Naive B cell (primary cell): Measurements from ENCODE around the gene EPHA4. TPM values are rescaled to one million over a fixed set of nuclear protein-coding genes. Genes with fewer than 3 reads are reported as not detected.

Experiments
- ATAC-seq, 2 donors: fragments of 150-1000 bp; cut with Tn5 transposase; 2 replicates each; pipeline ENCODE4 v1.10.0; 2021; ENCODE audit warnings: low read depth in 2 of 2, mild to moderate bottlenecking in 2 of 2, moderate library complexity in 2 of 2
- DNase-seq: peaks from one replicate; pipeline ENCODE4 v3.0.0; 2022
- H3K27ac Mint-ChIP-seq, 6 donors: one replicate each; pipeline ENCODE4 v1.8.0; 2020 to 2022; ENCODE audit warnings: mild to moderate bottlenecking in 6 of 6, mixed read lengths in 6 of 6, moderate library complexity in 5 of 6, inconsistent platforms in 2 of 6
- H3K27me3 Mint-ChIP-seq, 3 donors: one replicate each; pipeline ENCODE4 v1.8.0; 2021 to 2022; ENCODE audit warnings: mixed read lengths in 3 of 3, mild to moderate bottlenecking in 1 of 3
- H3K36me3 Mint-ChIP-seq, 2 donors: one replicate each; pipeline ENCODE4 v1.8.0; 2020 to 2022; ENCODE audit warnings: mixed read lengths in 2 of 2, inconsistent platforms in 1 of 2, mild to moderate bottlenecking in 1 of 2
- H3K4me1 Mint-ChIP-seq, 3 donors: one replicate each; pipeline ENCODE4 v1.8.0; 2020 to 2022; ENCODE audit warnings: mixed read lengths in 3 of 3, inconsistent platforms in 1 of 3, mild to moderate bottlenecking in 1 of 3, moderate library complexity in 1 of 3
- H3K4me3 Mint-ChIP-seq, 8 donors: one replicate each; pipeline ENCODE4 v1.8.0; 2020 to 2022; ENCODE audit warnings: mild to moderate bottlenecking in 8 of 8, mixed read lengths in 8 of 8, moderate library complexity in 8 of 8, inconsistent platforms in 2 of 8
- H3K9me3 Mint-ChIP-seq, 7 donors: one replicate each; pipeline ENCODE4 v1.8.0; 2020 to 2022; ENCODE audit warnings: mixed read lengths in 7 of 7, mild to moderate bottlenecking in 5 of 7, inconsistent platforms in 2 of 7, moderate library complexity in 1 of 7
- polyA plus RNA-seq, 6 donors: library from polyadenylated mRNA; unstranded; fragments of 300-500 nt; fragmentation: Illumina TruSeq; gene quantifications; one replicate each; pipeline ENCODE4 v1.2.3, GENCODE V29; 2021; ENCODE audit warnings: low read depth in 6 of 6

Gene EPHA4
- polyA plus RNA-seq, 6 donors from 2014 or later = 0.84 to 14.3 (median 5.4) TPM

GRCh38 chr2:221551864-221552263 lies 20.2 kb downstream of the EPHA4 start:
- Mint-ChIP-seq H3K4me1 (peaks cover 17 to 24% (median 23%) of the 10 kb centered on the region in 3 donors), H3K4me3 (peak overlapping the region in 1 of 8 donors; percentile 53), H3K9me3 (no peaks in the 10 kb centered on the region), H3K36me3 (no peaks in the 10 kb centered on the region), H3K27me3 (no peaks in the 10 kb centered on the region), H3K27ac (no peak overlapping the region)
- ATAC-seq = no peak
- no peak for DNase-seq

- H3K4me1 Mint-ChIP-seq = peaks cover 6 to 10% (median 9%) of the 10 kb centered on the region in 3 donors
- H3K4me3 Mint-ChIP-seq = no peak overlapping the region
- H3K27me3 Mint-ChIP-seq = peaks cover 0 to 5% (median 0%) of the 10 kb centered on the region in 3 donors
- no peak for DNase-seq
- peaks cover 0 to 2% (median 0%) of the 10 kb centered on the region in 7 donors for H3K9me3 Mint-ChIP-seq
- ATAC-seq = no peak
- no peak overlapping the region for H3K27ac Mint-ChIP-seq
- H3K36me3 Mint-ChIP-seq = no peaks in the 10 kb centered on the region
These were observed 23.0 kb downstream of the EPHA4 start for GRCh38 chr2:221549143-221549542.

GRCh38 chr2:221546505-221547225 lies 25.4 kb downstream of the EPHA4 start:
- DNase-seq (no peak), ATAC-seq (no peak)
- H3K27me3 Mint-ChIP-seq = peaks cover 0 to 5% (median 0%) of the 10 kb centered on the region in 3 donors
- H3K9me3 Mint-ChIP-seq = peaks cover 0 to 2% (median 0%) of the 10 kb centered on the region in 7 donors
- no peaks in the 10 kb centered on the region for H3K36me3 Mint-ChIP-seq
- H3K4me3 Mint-ChIP-seq = no peak overlapping the region
- no peak overlapping the region for H3K27ac Mint-ChIP-seq
- H3K4me1 Mint-ChIP-seq = peaks cover 0 to under 1% (median under 1%) of the 10 kb centered on the region in 3 donors

DNA sequence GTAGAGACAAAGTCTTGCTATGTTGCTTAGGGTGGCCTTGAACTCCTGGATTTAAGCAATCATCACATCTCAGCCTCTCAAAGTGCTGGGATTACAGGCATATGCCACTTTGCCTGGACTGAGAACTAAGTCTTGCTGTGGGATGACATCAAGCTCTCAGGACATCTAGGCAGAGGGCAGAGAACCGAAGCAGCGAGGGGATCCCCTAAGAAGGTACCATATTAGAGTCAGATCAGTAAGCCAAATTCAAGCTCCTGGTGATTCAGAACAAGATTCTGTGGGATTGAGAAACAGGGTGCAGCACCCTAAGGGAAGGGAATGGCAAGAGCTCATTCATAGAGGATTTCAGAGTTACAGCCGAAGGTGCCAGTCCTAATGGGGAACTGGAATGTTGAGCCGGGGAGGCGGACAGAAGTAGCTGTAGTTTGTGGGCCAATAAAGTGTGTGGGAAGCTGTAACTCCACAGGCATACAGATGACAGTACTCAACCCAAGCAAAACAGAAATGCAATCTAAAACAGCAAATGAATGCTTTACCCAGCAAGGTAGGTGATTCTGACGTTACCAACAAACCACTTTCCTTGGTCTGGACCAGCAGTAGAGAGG lies 30.9 kb downstream of the EPHA4 start:
- Mint-ChIP-seq H3K36me3 (no peaks in the 10 kb centered on the region), H3K4me3 (no peak overlapping the region), H3K27me3 (peaks cover 0 to 7% (median 5%) of the 10 kb centered on the region in 3 donors), H3K4me1 (no peaks in the 10 kb centered on the region), H3K9me3 (peaks cover 0 to 4% (median 0%) of the 10 kb centered on the region in 7 donors), H3K27ac (no peak overlapping the region)
- DNase-seq (no peak), ATAC-seq (no peak)

- H3K36me3 Mint-ChIP-seq = no peaks in the 10 kb centered on the region
- peak overlapping the region in 1 of 6 donors; percentile 6 for H3K27ac Mint-ChIP-seq
- H3K27me3 Mint-ChIP-seq = peaks cover 0 to 7% (median 0%) of the 10 kb centered on the region in 3 donors
- no peaks in the 10 kb centered on the region for H3K4me1 Mint-ChIP-seq
- no peak overlapping the region for H3K4me3 Mint-ChIP-seq
- no peak for ATAC-seq
- peaks cover 0 to 4% (median 0%) of the 10 kb centered on the region in 7 donors for H3K9me3 Mint-ChIP-seq
- DNase-seq = no peak
These were observed 32.9 kb downstream of the EPHA4 start for GRCh38 chr2:221539246-221539645.

DNA sequence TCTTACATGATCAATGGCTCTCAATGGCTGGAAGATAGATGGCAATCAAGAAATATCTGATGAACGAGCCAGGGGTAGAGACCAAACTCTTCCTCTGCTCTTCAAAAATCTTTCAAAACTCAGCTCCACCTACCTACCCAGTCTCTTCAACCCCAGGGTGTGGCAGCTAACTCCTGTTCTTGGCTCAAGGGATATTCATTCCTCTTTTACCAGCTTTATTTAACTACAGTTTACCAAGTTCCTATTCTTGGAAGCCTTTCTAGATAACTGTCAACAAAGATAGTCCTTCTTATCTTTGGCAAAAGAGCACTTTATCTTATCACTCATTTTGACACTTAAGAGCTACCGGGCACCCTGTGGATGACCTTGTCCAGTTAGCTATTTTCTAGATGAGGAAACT lies 36.3 kb downstream of the EPHA4 start:
- peak overlapping the region in 1 of 6 donors; percentile 6 for H3K27ac Mint-ChIP-seq

DNA sequence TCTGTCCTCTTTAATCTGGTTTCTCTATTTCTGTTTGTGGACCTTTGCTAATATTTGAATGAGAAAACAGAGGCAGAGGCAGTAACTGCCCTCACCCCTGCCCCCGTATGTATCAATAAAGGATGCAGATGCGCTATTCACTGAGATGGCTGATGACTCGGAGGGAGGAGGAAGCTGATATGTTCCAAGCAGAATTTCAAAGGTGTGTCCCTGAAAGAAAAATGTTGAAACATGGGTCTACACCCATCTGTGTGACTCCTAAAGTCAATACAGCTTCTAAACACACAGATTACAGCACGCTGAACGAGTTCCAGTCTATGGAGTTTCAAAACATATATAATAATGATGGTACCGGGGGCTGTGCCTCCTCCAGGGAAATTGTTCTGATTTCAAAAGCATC lies 38.8 kb downstream of the EPHA4 start:
- ATAC-seq (no peak), DNase-seq (no peak)
- Mint-ChIP-seq H3K27me3 (no peaks in the 10 kb centered on the region), H3K27ac (no peak overlapping the region), H3K4me3 (peak overlapping the region in 1 of 8 donors; percentile 16), H3K9me3 (peaks cover 0 to 4% (median 0%) of the 10 kb centered on the region in 7 donors), H3K36me3 (no peaks in the 10 kb centered on the region), H3K4me1 (peaks cover 7 to 14% (median 11%) of the 10 kb centered on the region in 3 donors)

More for the DNA sequence above, 36.3 kb downstream of the EPHA4 start:
- H3K9me3 Mint-ChIP-seq = peaks cover 0 to 4% (median 0%) of the 10 kb centered on the region in 7 donors
- no peak for DNase-seq
- H3K4me1 Mint-ChIP-seq = peaks cover 0 to 2% (median 0%) of the 10 kb centered on the region in 3 donors
- H3K27me3 Mint-ChIP-seq = peaks cover 0 to 7% (median 0%) of the 10 kb centered on the region in 3 donors
- no peak for ATAC-seq
- no peak overlapping the region for H3K4me3 Mint-ChIP-seq
- H3K36me3 Mint-ChIP-seq = no peaks in the 10 kb centered on the region

- H3K4me1 Mint-ChIP-seq = peaks cover 12 to 20% (median 18%) of the 10 kb centered on the region in 3 donors
- H3K27me3 Mint-ChIP-seq = no peaks in the 10 kb centered on the region
- no peaks in the 10 kb centered on the region for H3K36me3 Mint-ChIP-seq
- peaks cover 0 to 3% (median 0%) of the 10 kb centered on the region in 7 donors for H3K9me3 Mint-ChIP-seq
- no peak overlapping the region for H3K27ac Mint-ChIP-seq
- DNase-seq = no peak
- no peak for ATAC-seq
- H3K4me3 Mint-ChIP-seq = no peak overlapping the region
These were observed 39.5 kb downstream of the EPHA4 start for GRCh38 chr2:221532641-221533040.

GRCh38 chr2:221530653-221531037 lies 41.5 kb downstream of the EPHA4 start:
- no peaks in the 10 kb centered on the region for H3K9me3 Mint-ChIP-seq
- H3K36me3 Mint-ChIP-seq = no peaks in the 10 kb centered on the region
- ATAC-seq (no peak), DNase-seq (no peak)
- H3K4me3 Mint-ChIP-seq = no peak overlapping the region
- peaks cover 18 to 26% (median 25%) of the 10 kb centered on the region in 3 donors for H3K4me1 Mint-ChIP-seq
- H3K27me3 Mint-ChIP-seq = no peaks in the 10 kb centered on the region
- no peak overlapping the region for H3K27ac Mint-ChIP-seq

GRCh38 chr2:221529943-221530652 lies 42.0 kb downstream of the EPHA4 start:
- no peaks in the 10 kb centered on the region for H3K27me3 Mint-ChIP-seq
- H3K27ac Mint-ChIP-seq = peak overlapping the region in 3 of 6 donors; percentile 3 to 13 (median 8)
- H3K9me3 Mint-ChIP-seq = no peaks in the 10 kb centered on the region
- DNase-seq (no peak), ATAC-seq (no peak)
- H3K4me1 Mint-ChIP-seq = peaks cover 18 to 26% (median 25%) of the 10 kb centered on the region in 3 donors
- no peaks in the 10 kb centered on the region for H3K36me3 Mint-ChIP-seq
- H3K4me3 Mint-ChIP-seq = peak overlapping the region in 1 of 8 donors; percentile 29

DNA sequence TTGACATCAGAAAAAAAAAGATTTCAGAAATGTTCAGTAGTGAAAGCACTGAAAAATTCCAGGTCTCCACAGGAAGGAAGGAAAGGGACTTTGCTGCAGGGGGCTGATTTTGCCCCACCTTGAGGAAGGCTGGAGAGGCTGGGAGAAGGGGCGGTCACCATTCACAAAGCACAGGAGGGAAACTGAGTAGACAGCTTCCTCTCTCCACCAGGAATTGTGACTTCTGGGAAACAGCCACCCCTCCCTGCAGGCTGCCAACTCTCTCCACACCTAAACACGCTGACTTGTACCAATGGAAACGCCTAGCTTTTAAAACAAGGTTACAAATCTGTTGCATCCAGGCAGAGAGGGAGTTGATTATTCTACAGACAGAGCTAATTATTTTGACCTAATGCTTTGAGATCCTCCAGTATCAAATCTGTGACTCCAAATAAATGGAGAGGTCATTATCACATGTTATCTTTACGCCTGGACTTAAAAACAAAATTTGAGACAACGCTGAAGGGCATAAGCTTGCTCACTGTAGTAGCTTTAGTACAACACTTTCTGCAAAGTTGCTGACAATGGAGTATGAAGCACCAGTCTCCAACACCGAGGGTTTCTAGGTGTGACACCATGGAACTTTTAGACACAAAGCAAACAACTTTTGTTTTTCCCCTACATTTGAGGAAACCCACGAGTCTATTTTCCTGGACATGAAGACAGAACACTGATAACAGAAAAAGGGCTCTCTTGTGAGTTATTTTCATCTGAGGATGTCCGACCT lies 42.7 kb downstream of the EPHA4 start:
- no peaks in the 10 kb centered on the region for H3K9me3 Mint-ChIP-seq
- no peak for DNase-seq

GRCh38 chr2:221527776-221528309 lies 44.3 kb downstream of the EPHA4 start:
- Mint-ChIP-seq H3K27me3 (no peaks in the 10 kb centered on the region), H3K36me3 (no peaks in the 10 kb centered on the region), H3K4me3 (no peak overlapping the region), H3K4me1 (peaks cover 18 to 26% (median 25%) of the 10 kb centered on the region in 3 donors), H3K9me3 (no peaks in the 10 kb centered on the region), H3K27ac (peak overlapping the region in 3 of 6 donors; percentile 20 to 71 (median 21))
- DNase-seq (no peak), ATAC-seq (no peak)

More for the DNA sequence above, 42.7 kb downstream of the EPHA4 start:
- Mint-ChIP-seq H3K27ac (peak overlapping the region in 4 of 6 donors; percentile 3 to 91 (median 10)), H3K4me3 (no peak overlapping the region), H3K4me1 (peaks cover 18 to 26% (median 25%) of the 10 kb centered on the region in 3 donors), H3K36me3 (no peaks in the 10 kb centered on the region), H3K27me3 (no peaks in the 10 kb centered on the region)
- ATAC-seq = no peak
